Heart left ventricle (tissue), 16 donors: ENCODE data around the gene MRPS9. TPM values are rescaled to one million over a fixed set of nuclear protein-coding genes. Genes with fewer than 3 reads are reported as not detected.

ENCODE experiments used
- ATAC-seq, 4 donors: fragments of 200-7000 bp; cut with Tn5 transposase; one replicate each; pipeline ENCODE4 v1.9.1; 2020 to 2022; ENCODE audit warnings: moderate library complexity in 4 of 4, mild to moderate bottlenecking in 3 of 4, moderate number of reproducible peaks in 1 of 4
- DNase-seq, 5 donors: peaks; one replicate each; pipeline ENCODE4 v3.0.0-alpha.2; 2020
- H3K27ac ChIP-seq, 12 donors: fragments of 200-600 bp; sonication (generic) in 4 of 12; one replicate each; pipeline versions ENCODE4 v1.5.0 to v1.8.0; 2016 to 2022; ENCODE audit warnings: mild to moderate bottlenecking in 2 of 12
- H3K27me3 ChIP-seq, 9 donors: fragments of 200-600 bp; sonication (generic) in 2 of 9; one replicate each; pipeline versions ENCODE4 v1.5.1 to v1.8.0; 2016 to 2022; ENCODE audit warnings: mild to moderate bottlenecking in 3 of 9
- H3K36me3 ChIP-seq, 9 donors: fragments of 200-600 bp; sonication (generic) in 2 of 9; one replicate each; pipeline versions ENCODE4 v1.5.0 to v1.8.0; 2018 to 2022; ENCODE audit warnings: mild to moderate bottlenecking in 2 of 9
- H3K4me1 ChIP-seq, 12 donors: fragments of 200-600 bp; sonication (generic) in 4 of 12; one replicate each; pipeline versions ENCODE4 v1.5.0 to v1.8.0; 2016 to 2022; ENCODE audit warnings: mild to moderate bottlenecking in 3 of 12
- H3K4me3 ChIP-seq, 12 donors: fragments of 200-600 bp; sonication (generic) in 4 of 12; one replicate each; pipeline versions ENCODE4 v1.5.0 to v1.8.0; 2017 to 2022; ENCODE audit warnings: mild to moderate bottlenecking in 9 of 12, moderate library complexity in 4 of 12
- H3K9me3 ChIP-seq, 12 donors: fragments of 200-600 bp; sonication (generic) in 4 of 12; one replicate each; pipeline versions ENCODE4 v1.5.0 to v1.8.0; 2016 to 2022; ENCODE audit warnings: mild to moderate bottlenecking in 1 of 12
- POLR2A ChIP-seq, 2 donors: fragments of 450-650 bp; IDR thresholded peaks; one replicate each; pipeline ENCODE4 v1.6.1; 2017; ENCODE audit warnings: antibody characterized with exemption in 2 of 2, mild to moderate bottlenecking in 2 of 2, moderate library complexity in 2 of 2
- WGBS, 4 donors: extraction: QIAGEN DNeasy Blood & Tissue Kit in 2 of 4; methylation state at CpG; one replicate each; pipeline versions ENCODE4 v1.1.5 to v1.1.7; 2013 to 2018; 5-methylcytosine and 5-hydroxymethylcytosine counted together
- intact Hi-C, 10 donors: fragments of 100-400 bp; cut with DNase I; formaldehyde crosslinking; loops; one replicate each; pipeline versions ENCODE4 v1.11.1 to v1.14.2; 2022
- polyA plus RNA-seq, 2 donors: library from polyadenylated mRNA; stranded (reverse); fragments of 200-250 nt; gene quantifications; one replicate each; pipeline ENCODE4 v1.2.3, GENCODE V29; 2013
- total RNA-seq, 9 donors: library from RNA; depleted of rRNA in 2 of 9; stranded (reverse); fragments of >200 nt in 2 of 9; fragmentation: NEBNext Ultra II Directional in 3 of 9; extraction: Animal tissue kit (Norgen Biotek cat#: 25700) in 3 of 9; gene quantifications; one replicate each; pipeline versions ENCODE4 v1.1.0 to v1.2.4, GENCODE V29; 2016 to 2023
- TF ChIP-seq, protein P1 (sequence below), 12 donors: fragments of 200-600 bp; sonication (generic) in 4 of 12; IDR thresholded peaks; one replicate each; pipeline versions ENCODE4 v1.5.0 to v1.8.0; 2018 to 2022; ENCODE audit warnings: antibody characterized with exemption in 12 of 12, mild to moderate bottlenecking in 5 of 12
- donor health status: ischemic (EF 13 %, LVEDD 7.1; RV severe dilation, severe dysfunction).
- donor health status: healthy with polysubstance abuse.
- donor health status: DM: no; HTN: yes; CAD: no.
- donor health status: DM: no; HTN: no; CAD: no.
- donor health status: ischemic (EF 25% LVEDD 6.9; RV normal size, moderate dysfunction).
- donor health status: ischemic (EF 25% LVEDD 5.7; RV mildly dilated, moderate dysfunction).
- donor health status: healthy.
- donor health status: DM: yes; HTN: yes; CAD: no.
- donor health status: ischemic (EF 35%, LVEDD 5.7; RV mildly dilated, moderate dysfunction).
- donor health status: nonischemic (EF 11% LVEDD 7.7; RV severe dilation, severe dysfunction).
- donor health status: DM: yes; HTN: yes; CAD: no.
- donor health status: PGD.
- donor health status: ischemic (EF 29% LVEDD 5.4; RV normal size, mild dysfunction).
- donor health status: nonischemic (EF 23%, LVEDD 6.1; RV moderate dilation, normal function).

Gene MRPS9
- total and polyA plus RNA-seq, 11 donors, result 37.6 to 92.8 (median 63.9) TPM

DNA sequence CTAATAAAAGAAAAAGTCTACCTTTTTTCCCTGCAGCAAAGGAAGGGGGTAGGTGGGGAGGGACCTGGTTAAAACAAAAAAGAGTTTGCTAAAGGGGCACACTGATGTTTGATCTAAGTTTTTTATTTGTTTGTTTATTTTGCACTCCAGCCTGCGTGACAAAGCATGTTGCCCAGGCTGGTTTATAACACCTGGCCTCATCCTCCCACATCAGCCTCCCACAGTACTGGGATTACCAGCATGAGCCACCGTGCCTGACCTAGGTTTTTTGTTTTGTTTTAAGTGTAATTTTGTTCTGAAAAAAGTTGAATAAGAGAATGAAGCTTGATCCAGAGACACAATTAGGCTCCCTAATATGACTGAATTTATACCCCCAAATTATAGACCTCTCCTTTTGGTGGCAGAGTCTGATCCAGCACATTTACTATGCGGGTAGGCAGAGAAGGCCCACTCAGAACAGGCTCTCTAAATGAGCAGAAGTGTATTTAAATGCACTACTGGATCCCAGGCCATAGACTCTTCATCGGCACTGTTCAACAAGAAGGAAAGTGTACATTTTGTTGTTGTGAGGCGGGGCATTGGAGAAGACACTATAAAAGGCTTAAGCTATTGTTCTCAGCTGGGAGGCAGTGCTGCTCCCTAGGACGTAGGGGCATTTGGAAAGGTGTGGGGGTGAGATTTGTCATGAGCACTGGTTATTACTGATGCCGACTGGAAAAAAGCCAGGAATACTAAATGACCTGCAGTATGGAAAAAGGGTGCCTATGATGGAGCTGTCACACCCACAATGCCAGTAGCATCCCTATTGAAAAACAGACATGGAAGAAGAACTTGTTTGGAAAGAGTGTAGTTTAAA is 32.4 kb downstream of the MRPS9 start:
- Histone ChIP-seq H3K4me1 (peaks cover 0 to 4% (median 0%) of the 10 kb centered on the region in 12 donors), H3K36me3 (peaks cover 0 to 39% (median 6%) of the 10 kb centered on the region in 9 donors), H3K27me3 (no peaks in the 10 kb centered on the region), H3K27ac (no peak overlapping the region), H3K9me3 (no peaks in the 10 kb centered on the region), H3K4me3 (no peak overlapping the region)
- intact Hi-C loops, result no loop called here
- ATAC-seq (no peak), DNase-seq (no peak)
- TF ChIP-seq, protein P1, sequence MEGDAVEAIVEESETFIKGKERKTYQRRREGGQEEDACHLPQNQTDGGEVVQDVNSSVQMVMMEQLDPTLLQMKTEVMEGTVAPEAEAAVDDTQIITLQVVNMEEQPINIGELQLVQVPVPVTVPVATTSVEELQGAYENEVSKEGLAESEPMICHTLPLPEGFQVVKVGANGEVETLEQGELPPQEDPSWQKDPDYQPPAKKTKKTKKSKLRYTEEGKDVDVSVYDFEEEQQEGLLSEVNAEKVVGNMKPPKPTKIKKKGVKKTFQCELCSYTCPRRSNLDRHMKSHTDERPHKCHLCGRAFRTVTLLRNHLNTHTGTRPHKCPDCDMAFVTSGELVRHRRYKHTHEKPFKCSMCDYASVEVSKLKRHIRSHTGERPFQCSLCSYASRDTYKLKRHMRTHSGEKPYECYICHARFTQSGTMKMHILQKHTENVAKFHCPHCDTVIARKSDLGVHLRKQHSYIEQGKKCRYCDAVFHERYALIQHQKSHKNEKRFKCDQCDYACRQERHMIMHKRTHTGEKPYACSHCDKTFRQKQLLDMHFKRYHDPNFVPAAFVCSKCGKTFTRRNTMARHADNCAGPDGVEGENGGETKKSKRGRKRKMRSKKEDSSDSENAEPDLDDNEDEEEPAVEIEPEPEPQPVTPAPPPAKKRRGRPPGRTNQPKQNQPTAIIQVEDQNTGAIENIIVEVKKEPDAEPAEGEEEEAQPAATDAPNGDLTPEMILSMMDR (IDR thresholded peaks at IDR 0.05), result no peak
- TF ChIP-seq POLR2A (IDR thresholded peaks at IDR 0.05), result no peak
- 92 to 95% (median 93%) methylated on average over 7 of the region's 7 CpGs for WGBS, 4 donors

DNA sequence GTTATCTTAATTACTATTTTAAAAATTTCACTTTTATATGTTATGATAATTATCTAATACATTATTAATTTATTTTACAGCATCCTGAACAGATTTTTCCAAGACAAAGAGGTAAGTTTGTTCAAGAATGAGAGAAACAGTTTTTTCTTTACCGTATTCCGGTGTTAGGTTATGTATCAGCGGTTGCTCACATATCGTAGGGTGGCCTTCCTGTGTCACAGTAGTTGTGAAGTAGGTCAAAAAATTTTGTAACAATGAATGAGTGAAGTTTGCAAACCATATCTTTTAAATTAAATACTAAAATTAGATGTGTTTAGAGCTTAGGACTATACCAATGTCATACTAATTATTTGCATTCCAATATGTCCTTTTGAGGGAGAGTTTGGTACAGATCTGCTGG is 33.5 kb downstream of the MRPS9 start:
- H3K27ac ChIP-seq, result no peak overlapping the region
- 96 to 97% (median 96%) methylated on average over 4 of the region's 4 CpGs for WGBS, 4 donors
- DNase-seq (no peak), ATAC-seq (no peak)
- no peaks in the 10 kb centered on the region for H3K9me3 ChIP-seq
- TF ChIP-seq POLR2A (IDR thresholded peaks at IDR 0.05), result no peak
- TF ChIP-seq, protein P1 (IDR thresholded peaks at IDR 0.05), result no peak
- H3K36me3 ChIP-seq, result peaks cover 0 to 39% (median 6%) of the 10 kb centered on the region in 9 donors
- no peaks in the 10 kb centered on the region for H3K27me3 ChIP-seq
- H3K4me1 ChIP-seq, result peaks cover 0 to 4% (median 0%) of the 10 kb centered on the region in 12 donors
- intact Hi-C loops, result no loop called here
- H3K4me3 ChIP-seq, result no peak overlapping the region

DNA sequence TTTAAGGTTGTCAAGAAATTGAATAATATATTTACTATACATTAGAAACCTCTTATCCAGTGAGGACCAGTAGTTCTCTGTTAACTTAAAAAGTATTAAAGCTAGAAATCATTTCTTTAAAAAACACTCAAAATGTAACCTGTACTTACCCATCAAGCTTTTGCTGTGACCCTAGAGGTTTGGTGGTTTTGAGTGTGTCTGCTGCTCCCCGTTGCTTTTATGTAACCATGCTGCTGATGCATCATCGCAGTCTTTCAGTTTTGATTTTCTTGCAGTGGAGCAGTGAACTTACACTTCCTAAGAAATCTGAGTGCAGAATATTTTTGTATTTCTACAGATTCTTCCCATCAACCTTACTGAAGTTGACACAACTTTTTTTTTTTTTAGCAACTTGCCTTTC is 34.2 kb downstream of the MRPS9 start:
- DNase-seq (no peak), ATAC-seq (no peak)
- TF ChIP-seq, protein P1 (IDR thresholded peaks at IDR 0.05), result no peak
- no peak for TF ChIP-seq POLR2A (IDR thresholded peaks at IDR 0.05)
- peaks cover 0 to 4% (median 0%) of the 10 kb centered on the region in 12 donors for H3K4me1 ChIP-seq
- H3K9me3 ChIP-seq, result no peaks in the 10 kb centered on the region
- H3K36me3 ChIP-seq, result peaks cover 0 to 39% (median 6%) of the 10 kb centered on the region in 9 donors
- WGBS, 4 donors, result 94 to 97% (median 95%) methylated on average over 2 of the region's 2 CpGs
- H3K4me3 ChIP-seq, result no peak overlapping the region
- intact Hi-C loops, result no loop called here
- H3K27ac ChIP-seq, result no peak overlapping the region
- no peaks in the 10 kb centered on the region for H3K27me3 ChIP-seq

DNA sequence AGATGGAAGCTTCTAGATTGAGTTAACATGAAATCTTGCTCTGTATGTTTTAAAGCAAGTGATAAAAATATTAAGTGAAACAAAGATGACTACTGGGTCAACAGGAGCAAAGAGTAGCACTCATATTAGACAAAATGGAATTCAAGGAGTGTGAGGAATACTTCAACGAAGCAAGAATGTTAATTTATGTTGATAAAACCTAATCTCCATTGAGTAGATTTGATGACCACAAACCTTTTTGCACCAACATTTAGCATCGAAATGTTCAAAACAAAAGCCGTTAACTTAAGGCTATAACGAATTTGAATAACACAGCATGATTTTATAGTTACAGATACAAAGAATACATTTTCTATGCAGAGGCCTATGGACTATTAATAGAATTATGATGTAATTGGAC is 35.7 kb downstream of the MRPS9 start:
- Histone ChIP-seq H3K27me3 (no peaks in the 10 kb centered on the region), H3K9me3 (no peaks in the 10 kb centered on the region), H3K4me3 (no peak overlapping the region), H3K4me1 (peaks cover 0 to 2% (median 0%) of the 10 kb centered on the region in 12 donors), H3K27ac (no peak overlapping the region), H3K36me3 (peaks cover 0 to 36% (median 6%) of the 10 kb centered on the region in 9 donors)
- no peak for TF ChIP-seq POLR2A (IDR thresholded peaks at IDR 0.05)
- TF ChIP-seq, protein P1 (IDR thresholded peaks at IDR 0.05), result no peak
- DNase-seq (no peak), ATAC-seq (no peak)
- intact Hi-C loops, result no loop called here
- WGBS, 4 donors, result 73 to 94% (median 78%) methylated on average over 4 of the region's 4 CpGs
